ENCODE results near the gene CREB3. TPM values are rescaled to one million over a fixed set of nuclear protein-coding genes. Genes with fewer than 3 reads are reported as not detected.

Gene CREB3, protein sequence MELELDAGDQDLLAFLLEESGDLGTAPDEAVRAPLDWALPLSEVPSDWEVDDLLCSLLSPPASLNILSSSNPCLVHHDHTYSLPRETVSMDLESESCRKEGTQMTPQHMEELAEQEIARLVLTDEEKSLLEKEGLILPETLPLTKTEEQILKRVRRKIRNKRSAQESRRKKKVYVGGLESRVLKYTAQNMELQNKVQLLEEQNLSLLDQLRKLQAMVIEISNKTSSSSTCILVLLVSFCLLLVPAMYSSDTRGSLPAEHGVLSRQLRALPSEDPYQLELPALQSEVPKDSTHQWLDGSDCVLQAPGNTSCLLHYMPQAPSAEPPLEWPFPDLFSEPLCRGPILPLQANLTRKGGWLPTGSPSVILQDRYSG
- total RNA-seq (ENCODE audit: low replicate concordance) = 56.1 and 68.3 TPM in 2 replicates

DNA sequence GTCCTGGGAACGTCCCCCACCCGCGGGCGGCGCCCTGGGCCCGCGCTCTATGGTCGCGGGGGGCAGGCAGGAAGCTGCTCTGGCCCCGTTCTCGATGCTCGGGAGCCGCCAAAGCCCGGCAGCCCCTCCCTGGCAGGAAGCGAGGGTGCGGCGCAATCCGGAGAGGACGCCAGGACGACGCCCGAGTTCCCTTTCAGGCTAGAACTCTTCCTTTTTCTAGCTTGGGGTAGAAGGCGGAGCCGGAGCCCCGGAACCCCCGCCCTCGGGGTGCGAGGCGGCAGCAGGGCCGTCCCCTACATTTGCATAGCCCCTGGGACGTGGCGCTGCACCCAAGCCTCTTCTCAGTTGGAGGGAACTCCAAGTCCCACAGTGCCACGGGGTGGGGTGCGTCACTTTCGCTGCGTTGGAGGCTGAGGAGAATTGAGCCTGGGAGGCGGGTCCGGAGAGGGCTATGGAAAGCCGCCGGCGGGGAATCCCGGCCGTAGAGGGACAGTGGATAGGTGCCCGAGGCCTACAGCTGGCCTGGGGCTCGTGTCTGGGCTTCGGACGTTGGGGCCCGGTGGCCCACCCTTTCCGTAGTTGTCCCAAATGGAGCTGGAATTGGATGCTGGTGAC is at the start of gene CREB3, which contains the start of gene TLN1:
Gene CREB3 (plus strand): TSS at position 482 of the 615 bp plus-strand sequence. CDS start 107 bp downstream, at position 589.
Gene TLN1 (minus strand): TSS at position 11 of the 615 bp plus-strand sequence. CDS start 6,501 bp downstream, outside the sequence.
- peak within 1 kb of the TSS; percentile 98 for H3K4me3 ChIP-seq (ENCODE audit: low read depth, low read length)
- DNase-seq (ENCODE audit: low read depth) = peak; percentile 99
- TF ChIP-seq, protein P1, sequence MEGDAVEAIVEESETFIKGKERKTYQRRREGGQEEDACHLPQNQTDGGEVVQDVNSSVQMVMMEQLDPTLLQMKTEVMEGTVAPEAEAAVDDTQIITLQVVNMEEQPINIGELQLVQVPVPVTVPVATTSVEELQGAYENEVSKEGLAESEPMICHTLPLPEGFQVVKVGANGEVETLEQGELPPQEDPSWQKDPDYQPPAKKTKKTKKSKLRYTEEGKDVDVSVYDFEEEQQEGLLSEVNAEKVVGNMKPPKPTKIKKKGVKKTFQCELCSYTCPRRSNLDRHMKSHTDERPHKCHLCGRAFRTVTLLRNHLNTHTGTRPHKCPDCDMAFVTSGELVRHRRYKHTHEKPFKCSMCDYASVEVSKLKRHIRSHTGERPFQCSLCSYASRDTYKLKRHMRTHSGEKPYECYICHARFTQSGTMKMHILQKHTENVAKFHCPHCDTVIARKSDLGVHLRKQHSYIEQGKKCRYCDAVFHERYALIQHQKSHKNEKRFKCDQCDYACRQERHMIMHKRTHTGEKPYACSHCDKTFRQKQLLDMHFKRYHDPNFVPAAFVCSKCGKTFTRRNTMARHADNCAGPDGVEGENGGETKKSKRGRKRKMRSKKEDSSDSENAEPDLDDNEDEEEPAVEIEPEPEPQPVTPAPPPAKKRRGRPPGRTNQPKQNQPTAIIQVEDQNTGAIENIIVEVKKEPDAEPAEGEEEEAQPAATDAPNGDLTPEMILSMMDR (IDR thresholded peaks at IDR 0.05; ENCODE audit: insufficient read depth, low read length) = no peak

DNA sequence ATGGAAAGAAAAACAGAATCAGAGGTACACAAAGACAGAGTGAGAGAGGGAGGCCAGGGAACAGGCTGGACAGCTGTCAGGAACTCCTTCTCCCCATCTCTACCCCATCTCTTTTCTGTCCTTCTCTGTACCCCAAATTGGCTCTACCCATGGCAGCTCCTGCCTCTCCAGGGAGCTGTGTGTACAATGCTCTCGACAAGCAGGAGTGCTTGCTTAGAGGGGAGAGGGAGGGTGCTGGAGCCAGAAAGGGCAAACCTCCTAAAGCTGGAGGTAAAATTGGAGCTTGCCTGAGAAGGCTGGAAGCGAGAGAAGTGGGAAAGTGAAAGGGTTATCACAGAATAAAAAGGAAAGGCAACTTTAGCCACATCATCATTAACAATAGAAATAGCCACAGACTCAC is 49.1 kb upstream of the CREB3 start:
- TF ChIP-seq, protein P1 (IDR thresholded peaks at IDR 0.05; ENCODE audit: insufficient read depth, low read length) = no peak
- no peak for DNase-seq (ENCODE audit: low read depth)
- H3K4me3 ChIP-seq (ENCODE audit: low read depth, low read length) = no peak overlapping the region

DNA sequence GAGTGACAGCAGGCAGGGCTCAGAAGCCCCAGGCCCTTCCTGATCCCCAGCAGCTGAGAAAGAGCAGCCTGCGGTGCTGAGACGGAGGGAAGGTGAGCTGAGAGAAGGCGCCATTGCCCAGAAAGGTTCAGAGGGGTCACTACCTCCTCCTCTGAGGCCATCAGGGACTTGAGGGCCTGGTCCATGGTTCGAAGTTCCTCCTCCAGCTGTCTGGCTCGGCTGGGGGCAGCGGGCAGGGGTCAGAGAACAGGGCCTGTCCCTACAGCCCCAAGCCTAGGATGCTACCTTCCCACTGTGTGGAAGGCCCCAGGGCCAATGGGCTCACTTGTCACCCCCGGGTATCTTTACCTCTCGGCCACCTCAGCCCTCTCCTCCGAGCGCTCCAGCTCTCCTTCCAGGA is 47.5 kb upstream of the CREB3 start:
- no peak for DNase-seq (ENCODE audit: low read depth)
- TF ChIP-seq, protein P1 (IDR thresholded peaks at IDR 0.05; ENCODE audit: insufficient read depth, low read length) = no peak
- H3K4me3 ChIP-seq (ENCODE audit: low read depth, low read length) = no peak overlapping the region

DNA sequence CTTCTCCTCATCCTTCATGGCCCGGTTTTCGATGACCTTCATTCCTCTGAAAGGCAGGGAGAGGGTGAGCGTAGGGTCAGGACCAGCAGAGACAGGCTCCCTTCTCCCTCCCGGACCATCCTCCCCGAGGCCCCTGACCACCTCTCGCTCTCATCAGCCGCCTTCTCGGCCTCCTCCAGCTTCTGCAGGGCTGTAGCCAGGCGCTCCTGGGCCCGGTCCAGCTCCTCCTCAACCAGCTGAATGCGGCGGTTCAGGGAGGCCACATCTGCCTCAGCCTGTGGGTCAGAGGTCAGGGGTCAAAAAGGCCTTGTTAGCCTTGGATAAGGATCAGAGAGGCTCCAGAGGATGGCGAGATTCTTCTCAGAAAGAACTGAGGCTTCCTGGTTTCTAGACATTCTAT is 47.0 kb upstream of the CREB3 start:
- no peak overlapping the region for H3K4me3 ChIP-seq (ENCODE audit: low read depth, low read length)
- TF ChIP-seq, protein P1 (IDR thresholded peaks at IDR 0.05; ENCODE audit: insufficient read depth, low read length) = no peak

DNA sequence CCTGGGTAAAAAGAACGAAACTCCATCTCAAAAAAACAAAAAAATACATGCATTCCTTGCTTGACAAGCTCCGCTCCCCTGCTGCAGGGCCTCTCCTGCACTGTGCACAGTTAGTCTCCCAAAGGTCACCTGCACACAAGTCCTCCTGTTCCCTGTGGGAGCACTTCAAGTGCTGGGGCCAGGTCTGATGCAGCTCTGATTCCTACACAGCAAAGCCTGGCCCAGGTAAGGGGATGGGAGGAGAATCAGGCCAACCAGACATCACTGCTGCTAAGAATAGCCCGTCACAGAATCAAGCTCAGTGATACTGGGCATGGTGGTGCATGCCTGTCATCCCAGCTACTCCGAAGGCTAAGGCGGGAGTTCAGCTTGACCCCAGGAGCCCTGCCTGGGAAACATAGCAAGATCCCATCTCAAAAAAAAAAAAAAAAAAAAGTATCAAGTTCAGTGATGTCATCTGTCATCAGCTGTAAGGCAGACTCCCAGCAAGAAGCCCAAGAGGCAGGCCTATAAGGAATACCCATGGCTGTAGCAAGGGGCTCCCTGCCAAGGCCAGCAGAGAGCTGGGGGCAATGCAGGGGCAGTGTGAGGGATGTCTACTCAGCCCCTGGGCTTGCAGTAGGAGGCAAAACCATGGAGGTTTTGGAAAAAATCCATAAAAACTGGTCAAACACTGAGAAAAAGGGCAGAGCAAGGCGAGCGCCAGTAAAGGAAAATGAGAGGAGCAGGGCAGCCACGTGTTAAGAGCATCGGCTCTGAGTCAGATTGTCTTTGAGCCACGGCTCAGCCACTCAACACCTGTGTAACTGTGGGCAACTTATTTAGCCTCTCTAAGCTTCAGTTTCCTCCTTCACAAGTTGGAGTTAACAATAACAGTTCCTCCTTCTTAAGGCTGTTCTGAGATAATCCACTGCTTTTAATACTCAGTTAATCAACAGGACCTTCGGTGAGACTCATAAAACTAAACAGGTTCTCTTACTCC is 46.0 kb upstream of the CREB3 start:
- H3K4me3 ChIP-seq (ENCODE audit: low read depth, low read length) = peak overlapping the region; percentile 35
- TF ChIP-seq, protein P1 (IDR thresholded peaks at IDR 0.05; ENCODE audit: insufficient read depth, low read length) = no peak
- peak; percentile 35 for DNase-seq (ENCODE audit: low read depth)

More for the DNA sequence above, 47.0 kb upstream of the CREB3 start:
- DNase-seq (ENCODE audit: low read depth) = no peak

DNA sequence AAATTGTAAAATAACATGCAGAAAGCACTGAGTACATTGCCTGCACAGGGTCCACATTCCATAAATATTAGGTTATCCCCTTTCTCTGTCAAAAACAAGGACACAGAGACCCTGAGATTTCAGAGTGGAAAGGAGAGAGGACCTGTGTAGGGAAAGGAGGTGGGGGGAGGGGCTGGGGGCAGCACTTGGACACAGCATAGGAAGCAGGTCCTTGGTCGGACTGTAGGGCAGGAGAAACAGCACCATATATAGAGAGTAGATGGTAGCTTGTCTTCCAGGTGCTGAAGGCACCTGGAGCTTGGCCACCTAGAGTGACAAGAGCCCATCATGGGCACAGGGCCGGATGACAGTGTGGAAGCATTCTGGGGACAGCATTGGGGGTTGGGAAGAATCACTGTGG is 45.2 kb upstream of the CREB3 start:
- no peak for DNase-seq (ENCODE audit: low read depth)
- TF ChIP-seq, protein P1 (IDR thresholded peaks at IDR 0.05; ENCODE audit: insufficient read depth, low read length) = no peak
- peak overlapping the region; percentile 79 for H3K4me3 ChIP-seq (ENCODE audit: low read depth, low read length)
